GM23338 (cell line): Measurements from ENCODE around the gene FANCL. TPM values are rescaled to one million over a fixed set of nuclear protein-coding genes. Genes with fewer than 3 reads are reported as not detected.

Experiments
- CTCF ChIP-seq, 2 experiments: fragments of 200-600 bp in 1 of 2; sonication (generic) in 1 of 2; conservative IDR thresholded peaks; 2 replicates each; pipeline versions ENCODE4 v1.5.1 to v1.6.1; 2016 to 2017; ENCODE audit warnings: antibody characterized with exemption in 2 of 2, low read depth in 2 of 2, mild to moderate bottlenecking in 2 of 2, moderate library complexity in 1 of 2
- NANOG ChIP-seq: IDR thresholded peaks from 2 replicates; pipeline ENCODE4 v1.6.1; 2016; ENCODE audit warnings: antibody characterized with exemption, borderline replicate concordance
- ZNF331 ChIP-seq: fragments of 250-450 bp; sonication (Bioruptor Pico); IDR thresholded peaks from 2 replicates; pipeline ENCODE4 v1.5.0; 2020; ENCODE audit warnings: low read depth, mild to moderate bottlenecking, moderate library complexity
- ZNF462 ChIP-seq: fragments of 250-450 bp; sonication (Bioruptor Pico); IDR thresholded peaks from 2 replicates; pipeline ENCODE4 v1.5.0; 2020; ENCODE audit warnings: mild to moderate bottlenecking, moderate library complexity
- polyA plus RNA-seq: library from polyadenylated mRNA; unstranded; fragments of >200 nt; fragmentation: Nextera tagmentation; extraction: Ambion mirVana; gene quantifications from 2 replicates; pipeline ENCODE4 v1.2.1, GENCODE V29; 2016
- total RNA-seq: library from RNA; depleted of rRNA; stranded (reverse); fragments of >200 nt; shearing (Covaris generic); gene quantifications from 2 replicates; pipeline ENCODE4 v1.2.3, GENCODE V29; 2014; rRNA removed

Gene FANCL
- total and polyA plus RNA-seq, 2 experiments from 2014 or later = 90.4 to 97.8 TPM

DNA sequence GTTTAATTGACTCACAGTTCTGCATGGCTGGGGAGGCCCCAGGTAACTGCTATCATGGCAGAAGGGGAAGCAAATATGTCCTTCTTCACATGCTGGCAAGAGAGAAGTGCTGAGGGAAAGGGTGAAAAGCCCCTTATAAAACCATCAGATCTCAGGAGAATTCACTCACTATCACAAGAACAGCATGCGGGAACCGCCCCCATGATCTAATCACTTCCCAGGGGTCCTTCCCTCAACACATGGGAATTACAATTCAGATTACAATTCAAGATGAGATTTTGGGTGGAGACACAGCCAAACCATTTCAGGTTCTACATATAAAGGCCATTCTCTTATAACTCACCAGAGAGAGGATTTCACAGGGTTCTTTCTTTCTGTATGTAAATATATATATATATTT, 131.6 kb downstream of the FANCL start (continued):
- TF ChIP-seq ZNF462 (no peak), ZNF331 (CRISPR knock-in tag) (no peak), CTCF (conservative IDR thresholded peaks at IDR 0.05; ENCODE audit: low read depth in 2 of 2) (no peak), NANOG (no peak)

Other genes with a start within 250 kb of the FANCL start
- gene VRK2, start 194.5 kb downstream of the FANCL start, total RNA-seq = 11.0 and 22.5 TPM in 2 replicates
- 18.0 and 19.0 TPM in 2 replicates for gene VRK2, start 194.5 kb downstream of the FANCL start, polyA plus RNA-seq